ENCODE measurements around the gene USP24. TPM values are rescaled to one million over a fixed set of nuclear protein-coding genes. Genes with fewer than 3 reads are reported as not detected.

Gene USP24
- total RNA-seq, 2 experiments from 2014 or later = 45.5 to 49.6 TPM

DNA sequence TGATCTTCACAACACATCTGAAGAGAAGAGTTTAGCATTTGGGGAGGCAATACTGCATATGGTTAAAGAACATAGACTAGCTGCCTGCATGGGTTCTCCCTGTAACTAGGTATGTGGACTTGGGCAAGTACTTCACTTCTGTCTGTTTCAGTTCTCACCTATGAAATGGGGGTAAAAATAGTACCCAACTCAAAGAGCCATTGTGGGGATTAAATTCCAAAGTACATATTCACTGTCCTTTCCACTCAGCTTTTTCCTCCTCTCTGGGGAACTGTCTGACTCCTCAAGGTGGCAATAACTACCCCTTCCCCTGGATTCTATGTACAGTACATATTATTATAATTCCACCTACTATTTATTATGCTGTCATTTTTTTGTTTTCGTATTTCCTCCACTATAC, 44.7 kb downstream of the USP24 start:
- CTCF ChIA-PET = no interaction called here
- POLR2A ChIA-PET = no interaction called here

DNA sequence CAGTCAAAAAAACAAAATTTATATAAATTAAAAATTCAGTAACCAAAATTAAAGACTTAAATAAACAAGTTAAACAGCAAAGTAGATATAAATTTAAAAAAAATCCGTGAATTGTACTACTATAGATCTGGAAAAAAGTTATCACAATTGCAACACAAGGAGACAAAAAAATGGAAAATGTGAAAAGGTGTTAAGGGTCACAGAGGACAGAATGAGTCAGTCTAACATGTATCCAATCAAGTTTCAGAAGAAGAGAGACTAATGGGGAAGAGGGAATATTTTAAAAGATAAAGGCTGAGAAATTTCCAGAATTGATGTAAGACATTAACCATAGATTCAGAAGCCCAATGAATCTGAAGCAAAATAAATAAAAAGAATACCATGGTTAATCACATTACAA, 46.0 kb downstream of the USP24 start:
- CTCF ChIA-PET = no interaction called here

DNA sequence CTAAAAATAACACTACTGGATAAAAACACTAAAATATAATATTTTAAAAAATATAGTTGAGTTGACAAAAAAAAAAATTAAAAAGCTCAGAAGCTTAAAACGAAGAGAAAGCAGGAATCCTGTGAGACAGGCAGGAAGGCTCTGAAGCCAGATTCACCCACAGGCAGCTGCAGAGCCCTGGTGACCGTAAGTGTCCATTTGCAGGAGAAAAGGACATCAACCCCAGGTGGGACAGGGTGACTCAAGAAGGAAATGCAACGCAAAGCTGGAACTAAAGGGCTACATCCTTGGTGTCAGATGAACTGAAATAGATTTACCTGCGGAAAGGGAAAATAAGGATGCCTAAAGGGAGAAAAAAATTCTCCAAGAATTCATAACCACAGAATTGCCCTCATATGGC, 46.8 kb downstream of the USP24 start:
- CTCF ChIA-PET = no interaction called here
- POLR2A ChIA-PET = no interaction called here

More for the DNA sequence above, 46.0 kb downstream of the USP24 start:
- POLR2A ChIA-PET = no interaction called here

DNA sequence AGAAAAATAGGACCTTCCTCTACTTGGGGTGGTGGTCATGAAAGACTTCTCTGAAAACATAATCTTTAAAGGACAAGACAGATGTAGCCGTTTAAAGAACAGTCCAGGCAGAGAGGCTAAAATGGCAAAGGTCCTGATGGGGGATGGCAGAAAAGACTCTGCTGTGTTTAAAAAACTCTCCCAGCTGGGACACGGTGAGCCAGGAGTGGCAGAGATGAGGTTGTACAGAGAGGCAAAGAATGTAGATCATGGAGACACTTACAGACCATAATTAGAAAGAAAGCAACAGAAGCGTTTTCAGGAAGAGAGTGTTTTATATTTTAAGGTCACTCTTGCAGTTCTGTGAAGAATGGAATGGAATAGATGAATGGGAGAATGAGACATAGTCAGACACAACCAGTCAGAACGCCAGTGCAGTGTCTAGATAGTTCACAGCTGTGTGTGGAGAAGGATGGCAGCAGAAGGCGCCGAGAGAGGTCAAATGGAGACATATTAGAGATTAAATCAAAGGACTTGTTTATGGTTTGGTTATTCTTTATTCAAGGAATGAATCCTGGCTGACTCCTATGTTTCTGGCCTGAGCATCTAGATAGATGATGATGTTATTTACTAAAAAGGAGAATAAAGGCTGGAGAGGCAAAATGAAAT, 47.8 kb downstream of the USP24 start:
- CTCF ChIA-PET = no interaction called here
- POLR2A ChIA-PET = no interaction called here

DNA sequence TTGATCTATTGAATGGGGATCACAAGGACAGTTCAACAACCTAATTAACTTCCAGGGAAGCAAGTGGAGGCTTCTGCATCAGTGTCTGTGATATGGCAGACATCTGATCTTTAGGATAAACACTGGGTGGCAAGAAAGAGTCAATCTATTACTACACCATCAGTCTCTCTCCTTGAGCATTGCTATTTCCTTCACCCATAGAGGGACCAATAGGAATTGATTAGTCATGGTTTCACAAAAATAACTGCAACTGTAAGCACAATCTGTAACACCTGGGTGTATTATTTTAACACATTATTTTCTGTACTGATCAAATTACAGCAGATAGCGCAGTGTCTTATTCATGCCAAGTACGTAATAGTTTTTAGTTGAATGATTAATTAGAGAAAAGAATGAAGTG, 50.3 kb downstream of the USP24 start:
- POLR2A ChIA-PET = no interaction called here
- CTCF ChIA-PET = no interaction called here

DNA sequence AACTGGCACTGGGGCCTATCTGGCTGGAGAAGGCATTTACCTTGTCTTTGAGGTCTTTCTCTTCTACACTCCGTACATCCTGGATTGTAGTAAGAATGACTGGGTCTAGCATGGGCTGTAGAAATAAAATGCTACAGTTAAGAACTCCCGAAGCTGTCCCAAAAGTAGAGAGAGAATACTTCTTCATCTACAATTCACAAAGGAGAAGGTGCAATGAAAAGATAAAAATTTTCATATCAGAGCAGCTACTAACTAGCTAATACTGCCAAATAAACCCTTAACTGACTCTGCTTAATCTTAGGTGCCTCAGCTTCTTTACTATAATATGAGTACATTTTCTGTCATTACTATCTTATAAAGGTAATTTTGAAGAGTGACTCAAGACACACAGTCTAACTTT, 55.6 kb downstream of the USP24 start:
- POLR2A ChIA-PET = no interaction called here
- CTCF ChIA-PET = no interaction called here

DNA sequence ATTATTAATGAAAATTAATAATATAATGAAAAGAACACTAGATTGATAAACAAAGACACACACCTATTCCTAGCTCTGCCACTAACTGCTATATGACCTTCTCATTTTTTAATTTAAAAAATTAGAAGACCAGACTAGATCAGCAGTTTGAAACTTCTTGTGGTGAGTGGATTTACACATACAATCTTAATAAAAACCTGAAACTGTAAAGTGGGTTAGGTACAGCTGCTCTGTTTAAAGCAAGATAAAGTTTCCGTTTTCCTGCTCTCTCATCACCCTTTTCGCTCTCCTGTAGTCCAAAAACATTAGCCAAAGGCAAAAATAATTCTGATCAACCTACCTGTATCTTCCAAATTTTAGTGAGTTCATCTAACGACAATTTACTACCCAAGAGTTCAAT, 58.6 kb downstream of the USP24 start:
- POLR2A ChIA-PET = no interaction called here
- CTCF ChIA-PET = no interaction called here

DNA sequence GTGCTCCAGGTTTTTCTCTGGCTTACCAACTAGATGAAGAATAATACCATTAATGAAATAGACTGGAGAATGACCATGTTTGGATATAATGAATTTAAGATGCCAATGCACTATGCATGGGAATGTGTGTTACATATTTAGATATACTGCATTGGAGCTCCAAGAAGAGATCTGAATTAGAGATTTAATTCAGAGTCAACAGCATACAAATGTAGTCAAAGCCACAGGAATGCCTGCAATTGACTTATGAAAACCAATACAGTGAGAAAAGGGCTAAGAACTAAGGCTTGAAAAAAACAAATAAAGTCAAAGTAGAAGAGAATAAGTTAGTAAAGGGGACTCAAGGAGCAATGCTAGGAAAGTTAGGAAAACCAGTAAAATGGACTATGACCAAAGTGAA, 59.1 kb downstream of the USP24 start:
- ChIA-PET CTCF (no interaction called here), POLR2A (no interaction called here)

DNA sequence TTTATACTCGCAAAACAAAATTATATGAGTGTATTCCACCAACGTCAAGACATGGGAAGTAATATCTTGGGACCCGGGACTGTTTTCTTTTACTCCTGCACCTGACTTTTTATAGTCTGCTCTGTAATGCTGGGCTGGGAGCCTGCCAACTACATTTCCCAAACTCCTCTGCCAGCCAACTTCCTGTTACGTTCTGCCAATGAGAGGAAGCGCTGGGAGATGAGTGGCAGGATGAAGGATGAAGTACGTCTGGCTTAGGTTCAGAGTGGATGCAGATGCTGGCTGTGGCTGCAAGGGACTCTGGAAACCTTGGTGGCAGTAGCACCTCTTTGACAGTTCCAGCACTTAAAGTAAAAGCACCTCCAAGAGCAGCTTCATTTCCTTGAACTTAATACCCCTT, 59.6 kb downstream of the USP24 start:
- CTCF ChIA-PET = no interaction called here
- POLR2A ChIA-PET = no interaction called here

DNA sequence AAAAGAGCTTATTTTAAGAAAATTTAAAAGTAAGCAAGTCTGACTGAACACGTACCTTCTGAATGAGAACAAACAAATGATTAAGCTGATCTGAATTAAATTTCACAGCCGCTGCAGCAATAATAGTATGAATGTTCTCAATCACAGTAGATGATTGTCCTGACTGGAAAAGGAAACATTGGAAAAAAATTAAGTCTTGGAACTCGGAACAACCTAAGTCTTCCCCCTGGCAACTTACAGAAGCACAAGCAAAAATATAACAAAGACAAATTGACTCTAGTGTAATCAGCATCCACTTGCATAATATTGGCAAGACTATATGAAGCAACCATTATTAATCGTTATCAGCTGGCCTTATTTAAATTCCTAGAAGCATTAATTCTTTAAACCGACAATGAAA, 60.5 kb downstream of the USP24 start:
- CTCF ChIA-PET = interaction anchor here (1.5 kb wide), 1 partner anchor 20 kb away, joined by 3 read pairs; no protein-coding TSS in a partner anchor
- POLR2A ChIA-PET = no interaction called here

DNA sequence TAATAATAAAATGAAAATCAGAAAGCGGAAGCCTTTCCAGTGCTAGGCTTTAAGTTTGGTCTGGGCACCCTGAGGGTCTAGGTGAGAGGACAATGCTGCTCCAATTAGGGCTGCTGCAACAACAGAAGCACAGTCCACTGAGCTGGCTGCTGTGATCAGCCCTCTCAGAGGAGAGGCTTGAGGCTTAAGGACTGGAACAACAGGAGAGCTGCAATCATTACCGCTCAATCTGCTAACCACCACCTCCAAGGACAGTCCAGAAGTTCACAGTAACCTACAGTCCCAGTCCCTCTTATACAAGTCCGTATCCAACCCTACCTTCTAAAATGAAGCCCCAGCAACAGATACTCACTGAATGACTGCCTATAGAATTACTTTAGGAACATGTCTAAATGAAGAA, 62.1 kb downstream of the USP24 start:
- POLR2A ChIA-PET = no interaction called here

DNA sequence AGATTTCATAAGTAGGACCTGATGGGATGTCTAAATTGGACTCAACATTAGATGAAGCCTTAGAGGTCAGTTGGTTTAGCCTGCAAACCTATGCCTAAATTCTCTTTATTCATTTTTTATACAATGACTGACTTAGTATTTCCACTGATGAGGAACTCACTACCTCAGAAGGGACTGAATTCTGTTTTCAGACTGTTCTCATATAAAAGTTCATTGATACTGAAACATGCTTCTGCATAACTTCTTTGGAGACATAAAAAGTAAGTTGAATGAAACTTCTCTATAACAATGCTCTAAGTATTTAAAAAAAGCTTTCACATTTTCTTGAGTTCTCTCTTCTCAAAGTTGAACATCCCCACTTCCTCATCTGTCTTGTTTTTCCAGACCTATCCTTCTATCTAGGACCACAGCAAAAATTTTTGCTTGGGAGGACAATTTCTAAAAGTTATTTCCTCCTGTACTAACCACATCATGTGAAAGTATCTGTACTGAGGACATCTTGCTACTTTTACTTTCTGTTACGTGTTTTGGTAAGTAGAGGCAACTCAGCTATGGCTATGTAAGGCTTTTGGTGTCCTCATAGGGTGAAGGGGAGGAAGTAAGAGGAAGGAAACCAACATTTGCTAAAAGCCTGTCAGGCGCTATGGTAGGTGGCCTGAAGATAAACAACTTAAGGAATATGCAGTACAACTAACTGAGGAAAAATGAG, 64.1 kb downstream of the USP24 start:
- ChIA-PET POLR2A (no interaction called here), CTCF (interaction anchor here (1.0 kb wide), 1 partner anchor 127 kb away, joined by 3 read pairs; no protein-coding TSS in a partner anchor)

More for the DNA sequence above, 62.1 kb downstream of the USP24 start:
- CTCF ChIA-PET = no interaction called here

DNA sequence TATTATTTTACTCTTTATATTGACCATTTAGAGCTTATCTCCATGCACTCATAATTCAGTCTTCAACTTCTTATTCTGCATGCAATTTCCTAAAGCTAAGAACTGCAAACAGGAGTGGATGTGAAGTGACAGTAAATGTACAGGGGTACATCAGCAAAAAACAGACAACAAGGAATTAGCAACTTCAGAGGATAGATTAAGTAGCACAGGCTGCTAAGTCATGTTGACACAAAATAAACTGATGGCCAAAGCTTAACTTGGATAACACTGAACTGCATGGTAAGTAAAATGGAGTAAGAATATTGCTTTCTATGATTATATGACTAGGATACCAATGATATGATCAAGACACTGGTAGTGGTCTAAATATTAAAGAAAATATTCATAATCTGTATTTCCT, 66.5 kb downstream of the USP24 start:
- CTCF ChIA-PET = no interaction called here
- POLR2A ChIA-PET = interaction anchor here (0.6 kb wide), 1 partner anchor 28 kb away, joined by 3 read pairs; no protein-coding TSS in a partner anchor

DNA sequence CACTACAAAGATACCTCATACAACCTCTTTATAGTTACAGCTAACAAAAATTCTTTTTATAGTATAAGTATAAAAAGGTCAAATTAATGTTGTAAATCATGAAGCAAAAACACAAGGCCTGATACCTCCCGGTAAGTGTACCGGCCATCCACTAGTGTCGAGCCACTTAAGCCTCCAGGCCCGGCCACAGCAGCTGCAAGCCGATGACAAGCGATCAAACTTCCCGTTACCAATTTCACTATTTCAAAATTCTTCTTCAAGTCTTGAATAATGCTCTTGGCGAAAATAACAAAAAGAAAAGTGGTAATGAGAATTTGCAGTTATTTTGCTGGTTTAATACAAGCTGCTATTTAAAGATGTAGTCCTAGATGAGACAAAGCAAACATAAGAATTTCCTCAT, 67.6 kb downstream of the USP24 start:
- POLR2A ChIA-PET = interaction anchor here (0.6 kb wide), 1 partner anchor 32 kb away, joined by 3 read pairs; no protein-coding TSS in a partner anchor
- CTCF ChIA-PET = interaction anchor here (1.9 kb wide), 1 partner anchor 129 kb away, joined by 4 read pairs; no protein-coding TSS in a partner anchor

DNA sequence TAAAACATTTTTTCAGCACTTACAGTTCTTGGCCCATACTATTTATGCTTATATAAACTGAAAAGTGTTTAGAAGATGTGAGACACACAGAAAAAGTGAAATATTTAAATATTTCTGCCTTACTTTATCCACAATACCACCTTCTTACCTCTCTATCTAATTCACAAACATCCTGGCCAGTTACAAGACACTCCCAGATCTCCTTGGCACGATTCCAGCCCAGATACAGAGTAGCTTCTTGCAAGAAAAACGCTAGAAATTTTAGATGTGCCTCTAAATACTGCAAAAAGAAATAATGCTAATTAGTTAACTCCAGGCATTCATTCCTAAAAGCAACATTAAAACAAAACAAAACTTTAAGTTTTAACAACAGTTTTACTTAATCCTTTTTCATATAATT, 68.4 kb downstream of the USP24 start:
- ChIA-PET CTCF (interaction anchor here (1.9 kb wide), 1 partner anchor 130 kb away, joined by 4 read pairs; no protein-coding TSS in a partner anchor), POLR2A (no interaction called here)

DNA sequence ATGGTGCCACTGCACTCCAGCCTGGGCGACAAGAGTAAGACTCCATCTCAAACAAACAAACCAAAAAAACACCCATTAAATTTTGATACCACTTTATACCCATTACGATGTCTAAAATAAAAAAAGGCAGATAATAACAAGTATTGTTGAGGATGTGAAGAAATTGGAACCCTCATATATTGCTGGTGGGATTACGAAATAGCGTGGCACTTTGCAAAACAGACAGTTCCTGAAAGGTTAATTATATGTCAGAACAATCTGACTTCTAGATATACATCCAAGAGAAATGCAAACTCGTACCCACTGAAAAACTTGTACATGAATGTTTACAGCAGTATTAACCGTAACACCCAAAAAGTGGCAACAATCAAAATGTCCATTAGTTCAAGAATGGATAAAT, 70.3 kb downstream of the USP24 start:
- CTCF ChIA-PET = no interaction called here
- POLR2A ChIA-PET = no interaction called here

DNA sequence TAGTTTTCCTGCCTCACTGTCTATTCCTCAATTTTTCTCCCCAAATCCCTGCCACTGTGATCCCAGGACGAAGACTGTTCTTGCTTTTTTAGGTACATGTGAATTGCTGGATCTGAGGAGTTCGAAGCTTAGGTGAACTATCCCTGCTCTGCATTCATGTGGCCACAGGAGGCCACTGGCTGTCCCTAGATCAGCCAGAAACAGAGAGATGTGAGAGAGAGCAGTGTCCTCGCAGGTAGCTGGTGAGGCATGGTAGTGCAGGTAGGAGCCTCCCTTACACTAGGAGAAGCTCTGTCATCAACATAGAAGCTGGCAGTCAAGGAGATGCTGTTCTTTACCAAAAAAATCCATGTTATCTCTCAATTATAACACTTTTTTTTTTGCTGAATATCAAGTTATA, 71.5 kb downstream of the USP24 start:
- POLR2A ChIA-PET = interaction anchor here (0.5 kb wide), 1 partner anchor 75 kb away, joined by 5 read pairs; no protein-coding TSS in a partner anchor
- CTCF ChIA-PET = interaction anchor here (1.1 to 1.2 kb wide), 3 partner anchors 70 to 219 kb away, joined by 3 to 5 read pairs (median 3); no protein-coding TSS in a partner anchor

DNA sequence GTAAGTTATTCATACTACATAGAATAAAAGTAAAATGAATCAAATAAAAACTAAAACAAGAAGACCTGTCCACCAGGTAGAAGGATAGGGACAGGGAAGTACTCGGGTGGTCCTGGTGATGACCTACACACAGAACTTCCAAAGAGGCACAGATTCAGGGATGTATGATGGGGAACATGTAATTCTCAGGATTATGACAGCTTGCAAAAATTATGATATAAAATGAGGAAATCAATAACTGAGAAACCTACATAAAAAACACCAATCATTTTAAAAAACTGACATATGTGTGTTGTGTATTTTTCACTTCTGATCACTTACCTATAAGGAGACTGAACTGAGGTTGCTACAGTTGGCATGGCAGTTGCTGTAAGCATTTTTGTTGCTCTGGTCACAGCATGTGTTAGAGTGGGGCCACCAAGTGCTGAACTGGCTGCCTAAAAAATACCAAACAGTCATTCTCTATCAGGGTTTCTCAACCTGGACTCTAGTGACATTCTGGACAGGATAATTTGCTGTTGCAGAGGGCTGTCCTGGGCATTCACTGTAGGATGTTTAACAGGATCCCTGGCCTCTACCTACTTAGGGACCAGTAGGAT, 73.8 kb downstream of the USP24 start:
- POLR2A ChIA-PET = no interaction called here
- CTCF ChIA-PET = interaction anchor here (3.6 kb wide), 1 partner anchor 137 kb away, joined by 20 read pairs; no protein-coding TSS in a partner anchor

DNA sequence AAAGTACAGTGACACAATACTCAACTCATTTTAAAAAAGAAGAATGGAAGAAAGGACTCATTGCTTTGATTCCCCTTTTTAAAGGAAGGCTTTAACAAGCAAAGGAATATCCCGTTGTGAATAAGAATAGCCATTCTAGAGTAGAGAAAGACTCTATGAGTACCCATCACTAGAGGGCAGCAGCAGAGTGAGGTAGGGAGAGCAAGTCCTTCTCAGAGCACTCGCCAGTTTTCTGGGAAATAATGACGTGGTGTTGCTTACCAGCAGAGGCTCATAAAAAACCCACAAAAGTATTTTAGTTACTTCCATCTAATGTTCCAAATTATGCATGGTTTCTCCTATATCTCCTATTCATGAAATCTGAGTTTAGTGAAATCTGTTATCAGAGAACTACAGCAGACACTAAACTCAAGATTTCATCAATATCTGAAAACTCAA, 74.6 kb downstream of the USP24 start:
- POLR2A ChIA-PET = no interaction called here
- CTCF ChIA-PET = interaction anchor here (3.6 kb wide), 1 partner anchor 137 kb away, joined by 20 read pairs; no protein-coding TSS in a partner anchor

DNA sequence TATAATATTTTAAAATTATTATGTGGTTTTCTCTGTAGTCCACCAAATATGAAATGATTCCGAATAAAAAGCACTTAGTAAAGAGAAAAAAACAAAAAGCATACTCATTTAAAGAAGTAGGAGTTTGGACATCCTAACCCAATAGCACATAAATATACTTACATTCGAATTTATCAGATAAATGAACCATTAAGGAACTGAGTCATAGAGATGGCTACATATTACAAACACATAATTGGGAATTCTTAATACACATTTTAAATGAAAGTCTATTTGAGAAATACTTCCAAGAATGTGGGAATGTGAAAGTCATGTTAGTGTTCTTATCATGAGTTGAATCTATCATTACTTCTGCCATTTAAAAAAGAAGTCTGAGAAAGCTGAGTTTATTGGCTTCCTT, 75.0 kb downstream of the USP24 start:
- CTCF ChIA-PET = interaction anchor here (3.6 kb wide), 1 partner anchor 138 kb away, joined by 20 read pairs; no protein-coding TSS in a partner anchor
- POLR2A ChIA-PET = no interaction called here

DNA sequence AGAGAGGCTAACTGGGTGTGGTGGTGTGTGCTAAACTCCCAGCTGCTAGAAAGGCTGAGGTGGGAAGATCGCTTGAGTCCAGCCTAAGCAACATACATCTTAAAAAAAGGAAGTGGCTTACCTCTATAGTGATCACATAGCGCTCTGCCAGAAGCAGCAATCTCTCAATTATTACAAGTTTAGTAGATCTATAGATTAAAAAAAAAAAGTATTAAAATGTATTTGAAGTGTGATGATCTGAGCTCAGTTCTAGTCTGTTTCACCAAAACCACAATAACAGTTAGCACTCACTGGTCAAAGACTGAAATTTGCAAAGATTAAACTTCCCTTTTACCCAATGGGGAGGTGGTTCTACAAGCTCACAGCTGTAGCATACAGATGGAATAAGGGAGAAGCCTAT, 76.3 kb downstream of the USP24 start:
- POLR2A ChIA-PET = no interaction called here
- CTCF ChIA-PET = interaction anchor here (0.7 to 3.6 kb wide), 2 partner anchors 11 to 139 kb away, joined by 3 to 20 read pairs; no protein-coding TSS in a partner anchor
